PC-9 (cell line): ENCODE measurements around the gene COMMD1. TPM values are rescaled to one million over a fixed set of nuclear protein-coding genes. Genes with fewer than 3 reads are reported as not detected.
"Not testable (repeated sequence)": the region's sequence is repeated elsewhere in the genome, so short reads cannot be mapped to it uniquely, and the experiment has no call there.

ENCODE experiments used
- Bru-seq: library from RNA; stranded (reverse); fragments of 400-500 nt; gene quantifications from one replicate; lab custom pipeline; 2021; lab: Mats Ljungman, UMichigan
- BruChase-seq, 2 experiments: library from RNA; stranded (reverse); fragments of 400-500 nt; gene quantifications; one replicate each; lab custom pipeline; 2021; lab: Mats Ljungman, UMichigan
- BruUV-seq: library from RNA; stranded (reverse); fragments of 400-500 nt; replicated peaks from 2 replicates; lab custom pipeline; 2021; lab: Mats Ljungman, UMichigan
- CTCF ChIA-PET: fragments of 300-600 bp; sonication (Branson Sonifier 250); formaldehyde crosslinking; loops from one replicate; lab custom pipeline; 2022; ENCODE audit warnings: antibody characterized with exemption; lab: Charles Lee
- POLR2A ChIA-PET: fragments of 300-600 bp; sonication (Branson Sonifier 250); formaldehyde crosslinking; loops from one replicate; lab custom pipeline; 2022; ENCODE audit warnings: antibody characterized with exemption; ENCODE audit not compliant: unreplicated experiment; lab: Charles Lee
- DNase-seq, 2 experiments: peaks; one replicate each; pipeline versions ENCODE4 v3.0.0 to v3.0.0-alpha.2; 2015 to 2022; ENCODE audit warnings: mixed read lengths in 1 of 2
- H2AFZ ChIP-seq: fragments of 200-600 bp; sonication (generic); 2 replicates; pipeline ENCODE4 v1.8.1; 2017; ENCODE audit warnings: antibody characterized with exemption
- H3F3A ChIP-seq: fragments of 200-600 bp; sonication (generic); 2 replicates; pipeline ENCODE4 v1.8.1; 2017; ENCODE audit warnings: antibody characterized with exemption, mild to moderate bottlenecking, low read depth; ENCODE audit not compliant: insufficient read depth
- H3K27ac ChIP-seq: fragments of 200-600 bp; sonication (generic); 2 replicates; pipeline ENCODE4 v1.6.1; 2016; ENCODE audit warnings: mixed run types
- H3K27me3 ChIP-seq: fragments of 200-600 bp; sonication (generic); 2 replicates; pipeline ENCODE4 v1.6.1; 2016; ENCODE audit warnings: low read depth, mixed run types; ENCODE audit not compliant: insufficient read depth
- H3K36me3 ChIP-seq: fragments of 200-600 bp; sonication (generic); 2 replicates; pipeline ENCODE4 v1.6.1; 2016; ENCODE audit warnings: low read depth, mixed run types
- H3K4me1 ChIP-seq: fragments of 200-600 bp; sonication (generic); replicated peaks from 2 replicates; pipeline ENCODE4 v1.6.1; 2016; ENCODE audit warnings: mixed run types; ENCODE audit not compliant: insufficient read depth
- H3K4me2 ChIP-seq: fragments of 200-600 bp; sonication (generic); 2 replicates; pipeline ENCODE4 v1.6.1; 2017; ENCODE audit warnings: mixed run types
- H3K4me3 ChIP-seq: fragments of 200-600 bp; sonication (generic); 2 replicates; pipeline ENCODE4 v1.6.1; 2016; ENCODE audit warnings: mixed run types
- H3K79me2 ChIP-seq: fragments of 200-600 bp; sonication (generic); 2 replicates; pipeline ENCODE4 v1.6.1; 2017; ENCODE audit warnings: low read depth, mixed run types
- H3K9me2 ChIP-seq: fragments of 200-600 bp; sonication (generic); 2 replicates; pipeline ENCODE4 v1.8.1; 2017; ENCODE audit warnings: mild to moderate bottlenecking; ENCODE audit not compliant: insufficient read depth
- H3K9me3 ChIP-seq: fragments of 200-600 bp; sonication (generic); 2 replicates; pipeline ENCODE4 v1.8.1; 2016; ENCODE audit warnings: low read depth; ENCODE audit not compliant: insufficient read depth
- H4K20me1 ChIP-seq: fragments of 200-600 bp; sonication (generic); 2 replicates; pipeline ENCODE4 v1.8.1; 2017; ENCODE audit not compliant: insufficient read depth
- CTCF ChIP-seq: fragments of 200-600 bp; sonication (generic); conservative IDR thresholded peaks from 2 replicates; pipeline ENCODE4 v1.6.1; 2017; ENCODE audit warnings: mixed run types, antibody characterized with exemption, mild to moderate bottlenecking, moderate library complexity
- EZH2 ChIP-seq: fragments of 200-600 bp; sonication (generic); IDR thresholded peaks from 2 replicates; pipeline ENCODE4 v1.8.0; 2017; ENCODE audit warnings: antibody characterized with exemption, low read depth
- intact Hi-C: fragments of 100-400 bp; cut with micrococcal nuclease; formaldehyde crosslinking; loops from one replicate; pipeline ENCODE4 v1.10.0; 2022; ENCODE audit not compliant: unreplicated experiment
- long read RNA-seq: library from polyadenylated mRNA; stranded (forward); transcript quantifications from one replicate; pipeline ENCODE4 v2.0.0, GENCODE V29; 2022
- total RNA-seq: library from RNA; stranded (reverse); gene quantifications from 2 replicates; pipeline ENCODE4 v1.2.3, GENCODE V29; 2021

The COMMD1 gene
- total RNA-seq (16.3 and 20.9 TPM in 2 replicates), Bru-seq, nascent RNA (percentile 55 among the genes with signal in this experiment), BruChase-seq, experiment 1, labeled RNA remaining after a 2-hour chase (percentile 46 among the genes with signal in this experiment), BruChase-seq, experiment 2, labeled RNA remaining after a 6-hour chase (percentile 31 among the genes with signal in this experiment)
- long read RNA-seq, transcript COMMD1-201 (3 exons, 911 nt): major isoform, 23 of 29 reads
- long read RNA-seq, partial matches to known transcripts: 0 of 29 reads
- long read RNA-seq, other reads (novel, unspliced or antisense): 3 of 29 reads

GRCh38 chr2:61905372-61906185, at the start of gene COMMD1:
COMMD1 (plus strand) TSS chr2:61905674; CDS start chr2:61905679, 5 bp downstream.
- DNase-seq: peak; percentile 68 to 69
- no peak within 1 kb of the TSS for H3K27ac ChIP-seq
- intact Hi-C loops: loop anchor here (10.0 kb wide), 1 partner anchor 1201 kb away; no protein-coding TSS in a partner anchor
- no peaks in the 10 kb centered on the region for H3K27me3 ChIP-seq
- ChIA-PET POLR2A (interaction anchor here (0.6 kb wide), 1 partner anchor 641 kb away, joined by 4 read pairs; no protein-coding TSS in a partner anchor), CTCF (interaction anchor here (0.6 kb wide), 2 partner anchors 71 to 88 kb away, joined by 3 read pairs; no protein-coding TSS in a partner anchor)
- H3K79me2 ChIP-seq: peaks cover 10% of the 10 kb centered on the region
- H3F3A ChIP-seq: peaks cover 7% of the 10 kb centered on the region
- H2AFZ ChIP-seq: peak within 1 kb of the TSS; percentile 91
- TSS peak; percentile 68 for BruUV-seq
- no peaks in the 10 kb centered on the region for H3K36me3 ChIP-seq
- no peaks in the 10 kb centered on the region for H4K20me1 ChIP-seq
- no peaks in the 10 kb centered on the region for H3K9me3 ChIP-seq
- peaks cover 20% of the 10 kb centered on the region for H3K4me1 ChIP-seq
- H3K9me2 ChIP-seq: no peaks in the 10 kb centered on the region
- TF ChIP-seq CTCF (no peak), EZH2 (no peak)
- peak within 1 kb of the TSS; percentile 92 for H3K4me2 ChIP-seq
- H3K4me3 ChIP-seq: peak within 1 kb of the TSS; percentile 82

GRCh38 chr2:61857224-61857623, 48.2 kb upstream of the COMMD1 start:
- intact Hi-C loops: no loop called here
- Histone ChIP-seq H3K9me2 (no peaks in the 10 kb centered on the region), H3F3A (peaks cover 32% of the 10 kb centered on the region; the same call in 1 of the 2 replicates), H2AFZ (no peak overlapping the region), H3K27ac (no peak overlapping the region), H4K20me1 (no peaks in the 10 kb centered on the region), H3K9me3 (no peaks in the 10 kb centered on the region; the same call in 1 of the 2 replicates), H3K4me1 (peaks cover 13% of the 10 kb centered on the region), H3K36me3 (no peaks in the 10 kb centered on the region), H3K4me2 (no peak overlapping the region), H3K79me2 (no peaks in the 10 kb centered on the region), H3K4me3 (no peak overlapping the region), H3K27me3 (no peaks in the 10 kb centered on the region)
- no TSS peak for BruUV-seq
- no peak for DNase-seq
- TF ChIP-seq EZH2 (no peak), CTCF (no peak)
- POLR2A ChIA-PET: no interaction called here
- CTCF ChIA-PET: interaction anchor here (1.1 kb wide), 1 partner anchor 30 kb away, joined by 3 read pairs; no protein-coding TSS in a partner anchor

- Histone ChIP-seq H3K4me3 (no peak overlapping the region), H3K79me2 (no peaks in the 10 kb centered on the region), H3K36me3 (0 out of 2 replicates have a peak, but pooled peaks cover 3% of the 10 kb centered on the region), H3K27ac (no peak overlapping the region), H3K4me1 (no peaks in the 10 kb centered on the region), H3K9me3 (no peaks in the 10 kb centered on the region; the same call in 1 of the 2 replicates), H4K20me1 (no peaks in the 10 kb centered on the region), H3K9me2 (no peaks in the 10 kb centered on the region), H2AFZ (no peak overlapping the region), H3K4me2 (no peak overlapping the region), H3K27me3 (no peaks in the 10 kb centered on the region), H3F3A (peaks cover 31% of the 10 kb centered on the region; the same call in 1 of the 2 replicates)
- POLR2A ChIA-PET: no interaction called here
- CTCF ChIA-PET: no interaction called here
- TF ChIP-seq CTCF: no peak
- no peak for TF ChIP-seq EZH2
- intact Hi-C loops: no loop called here
- no TSS peak for BruUV-seq
- DNase-seq: no peak
Measured at GRCh38 chr2:61862085-61862484, 43.4 kb upstream of the COMMD1 start.

GRCh38 chr2:61866482-61867089, 38.9 kb upstream of the COMMD1 start:
- H3K4me1 ChIP-seq, H3K79me2 ChIP-seq, BruUV-seq, H3K4me3 ChIP-seq, H3K9me3 ChIP-seq, DNase-seq, H3K4me2 ChIP-seq, H3K27ac ChIP-seq, intact Hi-C loops, H2AFZ ChIP-seq, H3K27me3 ChIP-seq, POLR2A ChIA-PET, H4K20me1 ChIP-seq, H3K9me2 ChIP-seq: not testable (repeated sequence)
- CTCF ChIA-PET: interaction anchor here (0.6 kb wide), 2 partner anchors 425 to 1308 kb away, joined by 3 to 7 read pairs; no protein-coding TSS in a partner anchor
- H3K36me3 ChIP-seq: peaks cover 21% of the 10 kb centered on the region
- H3F3A ChIP-seq: peaks cover 66% of the 10 kb centered on the region
